NCI-H748 treated with DMSO at 0.1 percent for 48 hours (cell line): ENCODE results near the gene SGO2.
"Not testable (repeated sequence)": the region's sequence is repeated elsewhere in the genome, so short reads cannot be mapped to it uniquely, and the experiment has no call there.

Experiments
- DNase-seq: peaks from one replicate; lab custom pipeline; 2025; lab: John Stamatoyannopoulos, UW

SGO2 gene

DNA sequence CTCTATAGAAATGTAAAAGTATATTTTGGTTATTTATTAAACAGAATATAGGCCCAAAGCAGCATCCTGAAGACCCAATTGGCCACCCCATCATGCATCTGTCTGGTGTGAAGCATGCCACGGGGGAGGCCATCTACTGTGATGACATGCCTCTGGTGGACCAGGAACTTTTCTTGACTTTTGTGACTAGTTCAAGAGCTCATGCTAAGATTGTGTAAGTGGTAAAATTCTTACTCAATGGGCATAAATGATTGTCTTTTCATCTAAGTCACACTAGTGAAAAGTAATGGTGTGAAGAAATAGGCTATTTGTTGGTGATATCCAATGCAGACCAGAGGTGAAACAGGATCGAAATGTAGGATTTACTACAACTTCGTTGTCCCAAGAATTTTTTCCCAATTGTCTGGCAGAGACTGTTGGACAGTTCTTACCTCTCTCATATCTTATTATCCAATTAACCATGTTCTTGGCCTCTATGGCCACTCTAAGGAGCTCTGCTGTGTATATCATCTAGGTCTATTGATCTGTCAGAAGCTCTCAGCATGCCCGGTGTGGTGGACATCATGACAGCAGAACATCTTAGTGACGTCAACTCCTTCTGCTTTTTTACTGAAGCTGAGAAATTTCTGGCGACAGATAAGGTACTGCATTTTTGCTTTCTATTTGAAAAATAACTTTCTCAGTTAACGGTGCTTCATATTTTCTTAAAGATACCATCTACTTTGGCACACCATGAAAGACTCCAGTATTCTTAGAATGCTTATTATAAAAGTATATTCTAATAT, 94.8 kb downstream of the SGO2 start:
- DNase-seq, result no peak

- no peak for DNase-seq
Measured at GRCh38 chr2:200622106-200622505, 96.1 kb downstream of the SGO2 start.

- no peak for DNase-seq
Measured at GRCh38 chr2:200624026-200624425, 98.0 kb downstream of the SGO2 start.

DNA sequence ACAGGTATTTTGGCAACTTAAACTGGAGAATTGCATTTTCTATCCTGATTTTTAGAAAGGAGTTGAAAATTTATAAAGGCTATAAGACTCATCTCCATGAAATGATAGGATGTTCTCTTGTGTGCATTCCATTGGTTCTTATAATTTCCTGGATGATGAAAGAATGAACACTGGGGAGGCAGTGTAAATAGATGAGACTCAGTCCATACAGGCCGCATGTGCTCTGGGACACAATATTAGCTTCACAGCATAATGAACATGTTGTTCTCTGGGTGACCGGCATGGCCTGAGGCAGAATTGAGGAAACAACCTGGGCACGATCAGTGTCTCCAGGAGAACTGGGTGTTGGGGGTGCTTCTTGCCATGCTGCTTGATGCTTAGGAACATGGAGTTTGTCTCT, 98.7 kb downstream of the SGO2 start:
- no peak for DNase-seq

GRCh38 chr2:200625282-200625681, 99.3 kb downstream of the SGO2 start:
- DNase-seq, result no peak

DNA sequence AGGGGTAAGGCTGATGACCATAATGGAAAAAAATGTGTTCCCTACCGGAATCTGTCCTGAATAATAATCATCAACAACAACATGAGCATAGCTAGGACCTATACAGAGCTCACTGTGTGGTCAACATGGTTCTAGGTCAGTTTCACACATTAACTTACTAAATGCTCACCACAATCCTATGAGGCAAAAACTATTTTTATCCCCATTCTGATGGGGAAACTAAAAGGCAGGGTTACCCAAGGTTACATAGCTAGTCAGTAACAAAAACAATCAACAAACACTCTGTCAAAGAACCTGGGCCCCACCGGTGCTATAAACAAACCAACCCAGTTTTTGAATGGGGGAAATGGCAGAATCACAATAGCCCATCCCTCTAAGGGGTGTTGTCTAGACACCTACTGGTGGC, 100.0 kb downstream of the SGO2 start:
- DNase-seq, result no peak

DNA sequence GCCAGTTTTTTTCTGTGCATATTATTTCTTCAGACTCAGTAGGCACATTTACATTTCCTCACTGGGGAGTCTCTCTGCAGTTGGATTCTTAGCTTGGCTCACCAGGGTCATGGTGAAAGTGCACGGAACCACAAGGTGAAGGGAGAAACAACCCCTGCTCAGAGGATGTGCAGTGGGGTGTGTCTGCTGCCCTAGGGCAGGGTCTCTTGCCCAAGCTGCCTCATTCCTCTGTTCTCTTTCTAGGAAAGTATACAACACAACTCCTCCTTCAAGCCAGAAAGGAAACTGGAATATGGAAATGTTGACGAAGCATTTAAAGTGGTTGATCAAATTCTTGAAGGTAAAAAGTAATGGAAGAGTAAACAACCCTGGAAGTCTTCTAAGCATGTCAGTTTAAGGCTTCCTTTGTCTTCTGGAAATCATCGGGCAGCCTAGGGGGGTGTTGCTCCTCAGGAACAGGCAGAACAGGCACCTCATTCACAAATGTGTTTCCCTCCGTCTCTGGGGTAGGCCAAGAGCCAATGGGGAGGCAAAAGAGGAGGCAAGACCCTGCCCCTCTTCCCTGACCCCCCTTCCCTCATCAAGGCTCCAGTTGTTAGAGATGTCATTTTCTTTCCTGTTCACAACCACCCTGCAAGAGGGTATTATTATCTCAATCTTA, 101.2 kb downstream of the SGO2 start:
- no peak for DNase-seq

DNA sequence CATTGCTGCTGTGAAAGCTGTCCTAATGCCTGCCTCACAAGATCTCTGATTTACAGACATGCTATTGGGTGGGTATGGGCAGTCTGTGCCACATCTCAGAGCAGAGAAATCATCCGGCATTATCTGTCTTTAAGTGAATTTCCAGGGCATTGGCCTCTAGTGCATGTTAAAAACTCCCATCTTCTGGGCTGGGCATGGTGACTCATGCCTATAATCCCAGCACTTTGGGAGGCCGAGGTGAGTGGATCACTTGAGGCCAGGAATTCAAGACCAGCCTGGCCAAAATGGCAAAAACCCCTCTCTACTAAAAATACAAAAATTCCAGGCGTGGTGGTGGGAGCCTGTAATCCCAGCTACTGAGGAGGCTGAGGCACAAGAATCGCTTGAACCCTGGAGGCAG, 102.5 kb downstream of the SGO2 start:
- DNase-seq, result not testable (repeated sequence)

DNA sequence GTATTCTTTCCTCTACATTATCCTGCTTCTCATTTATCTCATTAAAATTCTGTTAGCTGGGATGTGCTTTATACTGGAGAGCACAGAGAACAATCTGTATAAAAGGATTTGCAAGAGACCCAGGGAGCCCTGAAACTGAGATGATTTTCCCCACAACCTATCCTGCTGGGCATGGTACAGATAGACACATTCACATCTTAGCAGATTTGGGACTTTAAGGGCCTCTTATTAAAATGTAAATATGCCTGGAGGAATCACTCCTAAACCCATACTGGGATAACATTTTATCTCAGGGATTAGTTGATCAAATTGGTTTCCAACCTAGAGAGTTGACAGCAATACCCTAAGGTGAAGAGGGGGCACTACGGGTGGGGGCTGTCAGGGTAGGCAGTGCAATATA, 105.3 kb downstream of the SGO2 start:
- no peak for DNase-seq
